Ishikawa (cell line): ENCODE results near the gene APLP1.

ENCODE experiments used
- CEBPB ChIP-seq: IDR thresholded peaks from 2 replicates; pipeline ENCODE4 v1.6.1; 2012
- CREB1 ChIP-seq: IDR thresholded peaks from 2 replicates; pipeline ENCODE4 v1.6.1; 2012; ENCODE audit warnings: low read depth
- EGR1 ChIP-seq: IDR thresholded peaks from 2 replicates; pipeline ENCODE4 v1.6.1; 2012
- EP300 ChIP-seq: IDR thresholded peaks from 2 replicates; pipeline ENCODE4 v1.6.1; 2012; ENCODE audit warnings: borderline replicate concordance
- FOXM1 ChIP-seq: IDR thresholded peaks from 2 replicates; pipeline ENCODE4 v1.6.1; 2012; ENCODE audit warnings: low read depth, borderline replicate concordance
- RAD21 ChIP-seq: IDR thresholded peaks from 2 replicates; pipeline ENCODE4 v1.6.1; 2012; ENCODE audit warnings: low read depth
- REST ChIP-seq: IDR thresholded peaks from 2 replicates; pipeline ENCODE4 v1.6.1; 2012; ENCODE audit warnings: low read depth, mild to moderate bottlenecking
- TAF1 ChIP-seq: IDR thresholded peaks from 2 replicates; pipeline ENCODE4 v1.6.1; 2012; ENCODE audit warnings: low read depth, mild to moderate bottlenecking
- TCF12 ChIP-seq: IDR thresholded peaks from 2 replicates; pipeline ENCODE4 v1.6.1; 2012; ENCODE audit warnings: low read depth
- TEAD4 ChIP-seq: IDR thresholded peaks from 2 replicates; pipeline ENCODE4 v1.6.1; 2012
- YY1 ChIP-seq: IDR thresholded peaks from 2 replicates; pipeline ENCODE4 v1.6.1; 2012; ENCODE audit warnings: low read depth
- ZBTB7A ChIP-seq: IDR thresholded peaks from 2 replicates; pipeline ENCODE4 v1.6.1; 2012; ENCODE audit warnings: low read depth
- TF ChIP-seq, protein P1 (sequence below): IDR thresholded peaks from 2 replicates; pipeline ENCODE4 v1.6.1; 2012

- no peak for TF ChIP-seq RAD21
- TF ChIP-seq ZBTB7A, result no peak
- TF ChIP-seq CEBPB, result no peak
- TF ChIP-seq EP300, result no peak
- no peak for TF ChIP-seq TCF12
- TF ChIP-seq EGR1, result no peak
- TF ChIP-seq REST, result no peak
- no peak for TF ChIP-seq YY1
- TF ChIP-seq TAF1, result no peak
- TF ChIP-seq, protein P1, sequence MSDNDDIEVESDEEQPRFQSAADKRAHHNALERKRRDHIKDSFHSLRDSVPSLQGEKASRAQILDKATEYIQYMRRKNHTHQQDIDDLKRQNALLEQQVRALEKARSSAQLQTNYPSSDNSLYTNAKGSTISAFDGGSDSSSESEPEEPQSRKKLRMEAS, result no peak
- TF ChIP-seq TEAD4, result no peak
- no peak for TF ChIP-seq CREB1
- no peak for TF ChIP-seq FOXM1
These were observed 34.4 kb upstream of the APLP1 start for GRCh38 chr19:35833972-35834371.
